K562 (cell line): Measurements from ENCODE around the gene UNC45B. TPM values are rescaled to one million over a fixed set of nuclear protein-coding genes. Genes with fewer than 3 reads are reported as not detected.
A peak's percentile ranks its signal among the peaks of the same experiment; 100 is the strongest.

ENCODE experiments used
- ATAC-seq: fragments of 200-7000 bp; cut with Tn5 transposase; 3 replicates; pipeline ENCODE4 v1.9.1; 2020; ENCODE audit warnings: moderate library complexity
- BruUV-seq: library from RNA; stranded (reverse); fragments of 400-500 nt; replicated peaks from 2 replicates; lab custom pipeline; 2021; lab: Mats Ljungman, UMichigan
- CTCF ChIA-PET: fragments of 300-600 bp; formaldehyde crosslinking; extraction: SDS; loops from one replicate; lab custom pipeline; 2021; ENCODE audit warnings: low intra/inter-chr PET ratio; lab: Yijun Ruan, JAX
- POLR2A ChIA-PET: fragments of 300-600, 350-650 bp; sonication (Branson Sonifier 250); formaldehyde crosslinking; extraction: SDS; loops from one replicate; lab custom pipeline; 2021; ENCODE audit warnings: antibody characterized with exemption, inconsistent platforms; lab: Yijun Ruan, JAX
- DNase-seq, 4 experiments: peaks; one replicate each; pipeline versions ENCODE4 v3.0.0 to v3.0.0-alpha.2; 2011 to 2018; ENCODE audit warnings: low spot score in 3 of 4, mixed read lengths in 3 of 4; ENCODE audit errors: extremely low read depth in 1 of 4
- FAIRE-seq: peaks from 2 replicates; lab custom pipeline; 2011; peaks lifted over from hg19 to GRCh38; lab: Jason Lieb, UNC
- H2AFZ ChIP-seq: 2 replicates; pipeline ENCODE4 v1.6.0; 2011; ENCODE audit warnings: low read depth, low read length, control low read depth, inconsistent platforms
- H3K27ac ChIP-seq: fragments of 200-600 bp; 3 replicates; pipeline ENCODE4 v1.8.0; 2011; ENCODE audit warnings: low read depth, mild to moderate bottlenecking, control low read depth, inconsistent platforms, low read length, moderate library complexity, mixed read lengths; ENCODE audit errors: extremely low read depth
- H3K27me3 ChIP-seq, 2 experiments: fragments of 300-600 bp in 1 of 2; 2 replicates in 1 of 2; 3 replicates in 1 of 2; pipeline versions ENCODE4 v1.6.0 to v1.8.0; 2011; ENCODE audit warnings: inconsistent platforms in 2 of 2, low read length in 2 of 2, mild to moderate bottlenecking in 1 of 2, mixed read lengths in 1 of 2, moderate library complexity in 1 of 2; ENCODE audit not compliant: control insufficient read depth in 2 of 2, insufficient read depth in 2 of 2
- H3K36me3 ChIP-seq: fragments of 300-600 bp; 3 replicates; pipeline ENCODE4 v1.8.0; 2011; ENCODE audit warnings: mild to moderate bottlenecking, low read length, inconsistent platforms; ENCODE audit not compliant: control insufficient read depth, insufficient read depth
- H3K4me1 ChIP-seq, 2 experiments: fragments of 200-600 bp in 1 of 2; replicated peaks in 1 of 2; 2 replicates in 1 of 2; 3 replicates in 1 of 2; pipeline versions ENCODE4 v1.5.1 to v1.8.0; 2011; ENCODE audit warnings: inconsistent platforms in 2 of 2, low read length in 2 of 2, mild to moderate bottlenecking in 1 of 2, mixed read lengths in 1 of 2, moderate library complexity in 1 of 2; ENCODE audit not compliant: control insufficient read depth in 2 of 2, insufficient read depth in 2 of 2
- H3K4me2 ChIP-seq: 2 replicates; pipeline ENCODE4 v1.6.1; 2011; ENCODE audit warnings: low read length, control low read depth, inconsistent platforms, mixed read lengths; ENCODE audit not compliant: insufficient read depth
- H3K4me3 ChIP-seq: fragments of 200-600 bp; sonication (generic), shearing (Covaris generic); 2 replicates; pipeline ENCODE4 v1.5.1; 2016; ENCODE audit warnings: control low read depth, inconsistent platforms
- H3K79me2 ChIP-seq: fragments of 200-600 bp; 3 replicates; pipeline ENCODE4 v1.8.0; 2011; ENCODE audit warnings: low read length, inconsistent platforms; ENCODE audit not compliant: control insufficient read depth, insufficient read depth
- H3K9ac ChIP-seq, 2 experiments: 2 replicates each; pipeline versions ENCODE4 v1.6.0 to v1.6.1; 2011; ENCODE audit warnings: low read depth in 2 of 2, low read length in 2 of 2, control low read depth in 1 of 2, inconsistent platforms in 1 of 2, mild to moderate bottlenecking in 1 of 2, mixed read lengths in 1 of 2; ENCODE audit not compliant: insufficient read depth in 1 of 2
- H3K9me1 ChIP-seq: one replicate; pipeline ENCODE4 v1.6.0; 2011; ENCODE audit warnings: inconsistent platforms, mild to moderate bottlenecking, low read length, moderate library complexity; ENCODE audit not compliant: control insufficient read depth, insufficient read depth
- H3K9me3 ChIP-seq: replicated peaks from 2 replicates; pipeline ENCODE4 v1.5.1; 2011; ENCODE audit warnings: low read depth, low read length, inconsistent platforms; ENCODE audit not compliant: control insufficient read depth, insufficient read depth
- H4K20me1 ChIP-seq: replicated peaks from 2 replicates; pipeline ENCODE4 v1.6.1; 2011; ENCODE audit warnings: low read length, inconsistent platforms, mixed read lengths; ENCODE audit not compliant: control insufficient read depth, insufficient read depth
- HLTF ChIP-seq: fragments of 450-650 bp; IDR thresholded peaks from 2 replicates; pipeline ENCODE4 v1.6.1; 2016
- HNRNPK ChIP-seq: fragments of 200-400 bp; formaldehyde crosslinking; IDR thresholded peaks from one replicate; pipeline ENCODE4 v1.6.1; 2018; ENCODE audit warnings: mild to moderate bottlenecking, low read depth, low read length; ENCODE audit not compliant: poor library complexity, severe bottlenecking
- NCOR1 ChIP-seq: fragments of 450-650 bp; IDR thresholded peaks from 2 replicates; pipeline ENCODE4 v1.6.1; 2016; ENCODE audit warnings: mild to moderate bottlenecking, moderate library complexity
- NFIC ChIP-seq: fragments of 450-650 bp; IDR thresholded peaks from 2 replicates; pipeline ENCODE4 v1.6.1; 2017; ENCODE audit warnings: mild to moderate bottlenecking, inconsistent platforms
- NFIX ChIP-seq: fragments of 250-450 bp; sonication (Bioruptor Pico); IDR thresholded peaks from 2 replicates; pipeline ENCODE4 v1.4.0; 2020; ENCODE audit warnings: low read depth, mild to moderate bottlenecking, moderate library complexity
- PYGO2 ChIP-seq: fragments of 450-650 bp; IDR thresholded peaks from 2 replicates; pipeline ENCODE4 v1.6.1; 2016; ENCODE audit warnings: mild to moderate bottlenecking, missing genetic modification characterization, moderate library complexity, missing compliant biosample characterization
- RFX7 ChIP-seq: fragments of 250-450 bp; sonication (Bioruptor Pico); IDR thresholded peaks from 2 replicates; pipeline ENCODE4 v1.5.1; 2021; ENCODE audit warnings: mild to moderate bottlenecking
- SAFB ChIP-seq: fragments of 200-400 bp; formaldehyde crosslinking; IDR thresholded peaks from 2 replicates; pipeline ENCODE4 v1.6.1; 2017; ENCODE audit warnings: low read depth, low read length, borderline replicate concordance
- WGBS: fragments of 100-300 bp; shearing (Covaris generic); methylation state at CpG from one replicate; pipeline ENCODE4 v1.1.6; 2016; ENCODE audit warnings: low coverage, mixed read lengths; ENCODE audit not compliant: insufficient coverage; ENCODE audit errors: missing lambda C conversion rate; 5-methylcytosine and 5-hydroxymethylcytosine counted together
- in situ Hi-C: fragments of 300-500 bp; cut with MboI; formaldehyde crosslinking; loops from 4 replicates; pipeline ENCODE4 v1.15.0; 2018; ENCODE audit warnings: inconsistent platforms, mixed read lengths
- intact Hi-C: fragments of 100-400 bp; cut with micrococcal nuclease; formaldehyde crosslinking; loops from 2 replicates; pipeline ENCODE4 v1.14.2; 2022
- polyA plus RNA-seq, 8 experiments: library from polyadenylated mRNA; depleted of rRNA in 4 of 8; stranded (reverse) in 5 of 8; unstranded in 3 of 8; fragments of >200 nt; fragmentation: Nextera tagmentation in 2 of 8; fragmentation: Illumina TruSeq in 1 of 8; extraction: Ambion mirVana in 2 of 8; extraction: Trizol in 1 of 8; gene quantifications; 2 replicates each; pipeline versions ENCODE4 v1.2.1 to v1.2.3, GENCODE V29; 2011 to 2014; ENCODE audit warnings: inconsistent platforms in 1 of 8, missing spikeins in 1 of 8
- total RNA-seq, 7 experiments: library from RNA; depleted of rRNA in 6 of 7; stranded (reverse); fragments of >200 nt in 6 of 7; fragmentation: Illumina TruSeq in 2 of 7; extraction: Trizol in 2 of 7; gene quantifications; 2 replicates each; pipeline versions ENCODE4 v1.2.1 to v1.2.3, GENCODE V29; 2011 to 2021; ENCODE audit warnings: low replicate concordance in 1 of 7

UNC45B gene
- total and polyA plus RNA-seq, 9 of the 15 experiments (the other 6 are each of a cell fraction or from before 2014, with no cell fraction given): not detected

DNA sequence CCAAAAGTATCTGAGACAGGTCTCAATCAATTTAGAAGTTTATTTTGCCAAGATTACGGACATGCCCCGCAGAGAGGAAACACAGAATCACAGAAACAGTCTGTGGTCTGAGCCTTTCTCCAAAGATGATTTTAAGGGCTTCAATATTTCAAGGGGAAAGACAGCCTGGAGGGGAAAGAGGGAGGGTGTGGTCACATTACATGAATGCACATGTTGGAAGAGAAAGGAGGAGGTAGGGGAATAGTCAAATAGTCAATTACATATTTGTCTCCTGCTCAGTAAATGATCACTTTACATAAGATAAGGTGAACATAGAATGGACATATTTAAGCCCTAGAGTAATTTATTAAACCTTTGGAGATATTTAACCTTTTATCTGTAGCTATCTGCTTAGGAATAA lies 12.3 kb downstream of the UNC45B start:
- no TSS peak for BruUV-seq
- H2AFZ ChIP-seq: no peak overlapping the region
- in situ Hi-C loops (loop anchor here (10.0 kb wide), 1 partner anchor 595 kb away; the partner anchor contains the start of gene GAS2L2), intact Hi-C loops (no loop called here)
- CTCF ChIA-PET: no interaction called here
- no peak for TF ChIP-seq RFX7
- no peak for TF ChIP-seq NCOR1
- no peak for TF ChIP-seq HLTF
- no peak for TF ChIP-seq SAFB
- ATAC-seq (no peak), FAIRE-seq (no peak), DNase-seq (no peak)
- no peaks in the 10 kb centered on the region for H4K20me1 ChIP-seq
- no peak overlapping the region for H3K4me2 ChIP-seq
- POLR2A ChIA-PET: no interaction called here
- H3K4me3 ChIP-seq: no peak overlapping the region
- H3K36me3 ChIP-seq: no peaks in the 10 kb centered on the region
- H3K9me1 ChIP-seq: no peaks in the 10 kb centered on the region
- no peaks in the 10 kb centered on the region for H3K9me3 ChIP-seq
- no peaks in the 10 kb centered on the region for H3K79me2 ChIP-seq
- no peak overlapping the region for H3K9ac ChIP-seq
- 0% methylated on average over 2 of the region's 2 CpGs for WGBS
- no peaks in the 10 kb centered on the region; a peak in 1 of 5 replicates for H3K4me1 ChIP-seq
- H3K27me3 ChIP-seq: peaks cover 33 to 40% of the 10 kb centered on the region in 2 experiments
- no peak overlapping the region for H3K27ac ChIP-seq

DNA sequence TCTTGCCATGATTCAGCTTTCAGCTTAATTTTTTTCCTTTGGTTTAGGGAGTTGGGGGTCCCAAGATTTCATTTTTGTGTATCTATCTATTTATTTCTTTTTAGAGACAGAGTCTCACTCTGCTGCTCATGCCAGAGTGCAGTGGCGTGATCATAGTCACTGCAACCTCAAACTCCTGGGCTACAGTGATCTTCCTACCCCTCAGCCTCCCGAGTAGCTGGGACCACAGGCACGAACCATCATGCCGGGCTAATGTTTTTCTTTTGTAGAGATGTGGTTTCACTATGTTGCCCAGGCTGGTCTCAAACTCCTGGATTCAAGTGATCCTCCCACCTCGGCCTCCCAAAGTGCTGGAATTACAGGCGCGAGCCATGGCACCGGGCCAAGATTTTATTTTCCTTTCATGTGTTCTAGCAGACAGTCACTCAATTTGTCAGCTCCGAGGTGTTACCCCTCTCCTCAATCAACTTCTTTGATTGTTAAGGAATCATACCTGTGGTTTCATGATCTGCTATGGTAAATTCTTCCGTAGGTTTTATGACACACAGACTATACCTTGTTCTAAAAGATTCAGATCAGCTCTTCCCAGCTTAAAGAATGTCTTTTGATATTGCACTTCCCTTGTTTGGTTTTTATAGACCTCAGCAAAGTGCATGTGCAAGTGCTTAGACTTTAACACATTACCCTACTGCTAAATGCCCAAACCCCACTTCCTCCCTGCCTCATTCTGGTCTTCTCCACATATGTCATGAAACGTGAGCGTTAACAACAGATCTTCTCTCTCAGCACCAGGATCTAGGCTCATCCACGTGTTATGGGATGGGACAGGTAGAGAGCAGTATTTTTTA lies 13.0 kb downstream of the UNC45B start:
- Histone ChIP-seq H3K9ac (no peak overlapping the region), H3K9me3 (no peaks in the 10 kb centered on the region), H4K20me1 (no peaks in the 10 kb centered on the region), H3K79me2 (no peaks in the 10 kb centered on the region), H3K27me3 (peaks cover 30 to 39% of the 10 kb centered on the region in 2 experiments), H3K4me1 (no peaks in the 10 kb centered on the region; a peak in 1 of 5 replicates), H3K4me3 (no peak overlapping the region), H2AFZ (no peak overlapping the region), H3K36me3 (no peaks in the 10 kb centered on the region), H3K9me1 (no peaks in the 10 kb centered on the region), H3K4me2 (no peak overlapping the region), H3K27ac (no peak overlapping the region)
- ATAC-seq: no peak
- POLR2A ChIA-PET: interaction anchor here (1.0 to 1.1 kb wide), 2 partner anchors 16 to 29 kb away, joined by 3 read pairs; no protein-coding TSS in a partner anchor
- TF ChIP-seq NFIC: peak; percentile 80
- TF ChIP-seq PYGO2 (tag): no peak
- no peak for TF ChIP-seq HNRNPK
- peak; percentile 40; the same call in 1 of the 2 replicates for TF ChIP-seq NFIX (CRISPR knock-in tag)
- in situ Hi-C loops (loop anchor here (10.0 kb wide), 1 partner anchor 594 kb away; the partner anchor contains the start of gene GAS2L2), intact Hi-C loops (no loop called here)
- DNase-seq: no peak
- no peak for FAIRE-seq
- BruUV-seq: no TSS peak
- WGBS: under 1% methylated on average over 13 of the region's 13 CpGs
- CTCF ChIA-PET: no interaction called here
